Tibial nerve (tissue), 4 donors: ENCODE data around the gene DRAXIN.

Experiments
- CTCF ChIP-seq, 5 experiments: fragments of 200-600 bp in 3 of 5; fragments of 450-650 bp in 2 of 5; sonication (generic) in 3 of 5; IDR thresholded peaks; one replicate each; pipeline ENCODE4 v1.5.1; 2016 to 2019; ENCODE audit warnings: antibody characterized with exemption in 5 of 5, mild to moderate bottlenecking in 3 of 5, moderate library complexity in 2 of 5
- EP300 ChIP-seq, 2 donors: sonication (generic); formaldehyde crosslinking; IDR thresholded peaks; one replicate each; pipeline ENCODE4 v1.6.1; 2017; ENCODE audit warnings: antibody characterized with exemption in 2 of 2, mild to moderate bottlenecking in 1 of 2
- POLR2A ChIP-seq, 2 donors: fragments of 450-650 bp; IDR thresholded peaks; one replicate each; pipeline ENCODE4 v1.6.1; 2017; ENCODE audit warnings: antibody characterized with exemption in 2 of 2, mild to moderate bottlenecking in 2 of 2, moderate library complexity in 2 of 2

- TF ChIP-seq CTCF (IDR thresholded peaks at IDR 0.05) (no peak), POLR2A (IDR thresholded peaks at IDR 0.05) (no peak), EP300 (IDR thresholded peaks at IDR 0.05) (no peak)
These were observed 13.1 kb upstream of the DRAXIN start for GRCh38 chr1:11678442-11678841.
